ENCODE results near the gene ATL1.

Gene ATL1

DNA sequence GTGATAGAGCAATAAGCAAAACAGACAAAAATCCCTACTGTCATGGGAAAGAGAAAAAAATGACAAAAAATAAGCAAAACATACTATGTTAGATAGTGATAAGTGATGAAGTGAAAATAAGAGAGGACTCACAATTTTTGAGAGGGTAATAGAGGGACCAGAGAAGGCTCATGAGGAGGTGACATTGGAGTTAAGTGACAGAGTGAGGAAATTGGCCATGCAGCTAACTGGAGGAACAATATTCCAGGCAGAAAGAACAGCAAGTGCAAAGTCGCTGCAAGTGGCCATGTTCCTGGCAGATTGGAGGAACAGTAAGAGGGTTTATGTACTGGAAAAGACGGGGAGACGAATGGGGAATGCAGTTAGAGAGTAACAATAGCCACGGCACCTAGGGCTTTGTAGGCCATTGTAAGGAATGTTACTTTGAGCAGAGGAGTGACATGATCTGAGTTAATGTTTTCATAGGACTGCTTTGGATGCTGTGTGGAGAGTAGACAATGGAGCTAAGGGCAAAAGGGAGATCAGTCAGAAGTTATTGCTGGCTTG is 109.6 kb downstream of the ATL1 start:
- no peaks in the 10 kb centered on the region for H3K27me3 ChIP-seq (ENCODE audit: insufficient read depth, low read depth)
- H2AFZ ChIP-seq (ENCODE audit: low read depth) = no peak overlapping the region

DNA sequence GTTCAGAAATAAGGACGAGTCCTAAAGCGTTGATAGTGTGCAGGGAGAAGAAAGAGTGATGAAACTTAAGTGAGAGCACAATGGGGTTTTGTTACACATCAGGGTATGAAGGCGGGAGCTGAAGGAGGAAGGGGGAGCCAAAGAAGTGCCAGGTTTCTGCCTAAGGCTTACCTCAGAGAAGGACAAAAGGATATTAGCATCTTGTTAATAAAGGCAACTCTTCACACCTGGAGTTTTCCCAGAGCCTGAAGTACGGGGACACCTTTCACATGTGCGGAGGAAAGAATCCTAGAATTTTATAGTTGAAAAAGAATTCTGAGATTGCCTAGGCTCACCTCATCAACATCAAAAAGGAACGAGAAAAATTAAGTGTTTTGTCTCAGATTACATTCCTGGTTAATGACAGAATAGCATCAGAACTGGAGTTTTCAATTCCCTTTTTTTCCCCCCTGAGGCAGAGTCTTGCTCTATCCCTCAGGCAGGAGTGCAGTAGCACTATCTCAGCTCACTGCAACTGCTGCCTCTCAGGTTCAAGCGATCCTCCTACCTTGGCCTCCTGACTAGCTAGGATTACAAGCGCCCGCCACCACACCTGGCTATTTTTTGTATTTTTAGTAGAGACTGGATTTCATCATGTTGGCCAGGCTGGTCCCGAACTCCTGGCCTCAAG is 110.4 kb downstream of the ATL1 start:
- Histone ChIP-seq H3K4me3 (IDR thresholded peaks at IDR 0.05; ENCODE audit: insufficient read depth, low read depth, low read length) (no peak overlapping the region), H3K4me2 (no peak overlapping the region), H3K36me3 (ENCODE audit: insufficient read depth) (no peaks in the 10 kb centered on the region), H4K20me1 (ENCODE audit: insufficient read depth) (no peaks in the 10 kb centered on the region), H3K4me1 (ENCODE audit: low read depth, poor library complexity, severe bottlenecking) (peaks cover 12% of the 10 kb centered on the region), H2AFZ (ENCODE audit: low read depth) (no peak overlapping the region), H3K79me2 (ENCODE audit: insufficient read depth, low read depth) (peaks cover 20% of the 10 kb centered on the region; the same call in 1 of the 2 replicates), H3K27me3 (ENCODE audit: insufficient read depth, low read depth) (no peaks in the 10 kb centered on the region), H3K9ac (no peak overlapping the region), H3K27ac (no peak overlapping the region)
- TF ChIP-seq, protein P1, sequence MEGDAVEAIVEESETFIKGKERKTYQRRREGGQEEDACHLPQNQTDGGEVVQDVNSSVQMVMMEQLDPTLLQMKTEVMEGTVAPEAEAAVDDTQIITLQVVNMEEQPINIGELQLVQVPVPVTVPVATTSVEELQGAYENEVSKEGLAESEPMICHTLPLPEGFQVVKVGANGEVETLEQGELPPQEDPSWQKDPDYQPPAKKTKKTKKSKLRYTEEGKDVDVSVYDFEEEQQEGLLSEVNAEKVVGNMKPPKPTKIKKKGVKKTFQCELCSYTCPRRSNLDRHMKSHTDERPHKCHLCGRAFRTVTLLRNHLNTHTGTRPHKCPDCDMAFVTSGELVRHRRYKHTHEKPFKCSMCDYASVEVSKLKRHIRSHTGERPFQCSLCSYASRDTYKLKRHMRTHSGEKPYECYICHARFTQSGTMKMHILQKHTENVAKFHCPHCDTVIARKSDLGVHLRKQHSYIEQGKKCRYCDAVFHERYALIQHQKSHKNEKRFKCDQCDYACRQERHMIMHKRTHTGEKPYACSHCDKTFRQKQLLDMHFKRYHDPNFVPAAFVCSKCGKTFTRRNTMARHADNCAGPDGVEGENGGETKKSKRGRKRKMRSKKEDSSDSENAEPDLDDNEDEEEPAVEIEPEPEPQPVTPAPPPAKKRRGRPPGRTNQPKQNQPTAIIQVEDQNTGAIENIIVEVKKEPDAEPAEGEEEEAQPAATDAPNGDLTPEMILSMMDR (conservative IDR thresholded peaks at IDR 0.05; ENCODE audit: low read depth, low read length) = no peak

More for the DNA sequence above, 109.6 kb downstream of the ATL1 start:
- Histone ChIP-seq H3K4me2 (no peak overlapping the region), H3K79me2 (ENCODE audit: insufficient read depth, low read depth) (peaks cover 21% of the 10 kb centered on the region; the same call in 1 of the 2 replicates), H3K27ac (no peak overlapping the region), H3K9ac (no peak overlapping the region), H3K4me3 (IDR thresholded peaks at IDR 0.05; ENCODE audit: insufficient read depth, low read depth, low read length) (no peak overlapping the region), H4K20me1 (ENCODE audit: insufficient read depth) (no peaks in the 10 kb centered on the region), H3K4me1 (ENCODE audit: low read depth, poor library complexity, severe bottlenecking) (peaks cover 12% of the 10 kb centered on the region), H3K36me3 (ENCODE audit: insufficient read depth) (no peaks in the 10 kb centered on the region)
- TF ChIP-seq, protein P1 (conservative IDR thresholded peaks at IDR 0.05; ENCODE audit: low read depth, low read length) = no peak

DNA sequence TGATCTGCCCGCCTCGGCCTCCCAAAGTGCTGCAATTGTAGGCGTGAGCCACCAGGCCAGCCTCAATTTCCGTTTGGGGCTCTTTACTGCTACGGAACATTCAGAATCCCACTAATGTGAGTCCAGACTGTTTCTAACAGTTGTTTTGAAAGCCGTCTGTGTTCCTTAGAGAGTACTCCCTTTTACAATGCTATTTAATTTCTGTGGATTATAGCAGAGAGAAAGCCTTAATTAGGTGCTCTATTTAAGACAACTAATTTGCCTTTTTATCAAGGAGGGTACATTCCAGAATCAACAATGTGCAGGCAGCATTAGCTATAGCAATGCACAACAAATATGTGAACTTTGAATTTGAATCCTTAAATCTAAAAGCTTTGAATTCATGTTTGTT is 110.9 kb downstream of the ATL1 start:
- Histone ChIP-seq H3K27me3 (ENCODE audit: insufficient read depth, low read depth) (no peaks in the 10 kb centered on the region), H4K20me1 (ENCODE audit: insufficient read depth) (no peaks in the 10 kb centered on the region), H3K79me2 (ENCODE audit: insufficient read depth, low read depth) (peaks cover 15% of the 10 kb centered on the region; the same call in 1 of the 2 replicates), H3K27ac (no peak overlapping the region), H3K36me3 (ENCODE audit: insufficient read depth) (no peaks in the 10 kb centered on the region), H3K4me2 (no peak overlapping the region), H3K4me3 (IDR thresholded peaks at IDR 0.05; ENCODE audit: insufficient read depth, low read depth, low read length) (no peak overlapping the region), H3K9ac (no peak overlapping the region), H2AFZ (ENCODE audit: low read depth) (no peak overlapping the region), H3K4me1 (ENCODE audit: low read depth, poor library complexity, severe bottlenecking) (peaks cover 7% of the 10 kb centered on the region)
- TF ChIP-seq, protein P1 (conservative IDR thresholded peaks at IDR 0.05; ENCODE audit: low read depth, low read length) = no peak

DNA sequence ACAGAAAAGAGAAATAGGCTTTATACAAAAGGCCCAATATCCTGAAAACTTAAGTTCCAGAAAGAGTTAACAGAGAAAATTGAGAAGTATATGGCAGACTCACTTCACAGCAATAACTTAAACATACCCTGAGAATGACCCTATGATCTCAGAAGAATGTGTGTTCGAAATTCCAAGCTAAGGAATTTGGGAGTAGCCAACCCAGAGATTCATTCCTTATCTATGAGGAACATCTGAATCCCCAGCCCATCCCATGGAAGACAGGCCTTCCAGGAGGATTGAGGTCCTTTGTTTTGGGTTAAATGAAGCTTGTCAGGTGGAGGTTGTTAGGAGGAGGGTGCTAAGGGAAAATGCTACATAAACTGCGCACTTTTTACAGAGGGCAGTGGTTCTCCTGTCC is 115.7 kb downstream of the ATL1 start:
- no peak overlapping the region for H2AFZ ChIP-seq (ENCODE audit: low read depth)
- TF ChIP-seq, protein P1 (conservative IDR thresholded peaks at IDR 0.05; ENCODE audit: low read depth, low read length) = no peak
- H3K27me3 ChIP-seq (ENCODE audit: insufficient read depth, low read depth) = no peaks in the 10 kb centered on the region
- no peaks in the 10 kb centered on the region for H3K36me3 ChIP-seq (ENCODE audit: insufficient read depth)
- H3K9ac ChIP-seq = no peak overlapping the region
- H3K79me2 ChIP-seq (ENCODE audit: insufficient read depth, low read depth) = no peaks in the 10 kb centered on the region
- H3K27ac ChIP-seq = no peak overlapping the region
- no peaks in the 10 kb centered on the region for H4K20me1 ChIP-seq (ENCODE audit: insufficient read depth)
- H3K4me1 ChIP-seq (ENCODE audit: low read depth, poor library complexity, severe bottlenecking) = peaks cover 14% of the 10 kb centered on the region
- no peak overlapping the region for H3K4me2 ChIP-seq
- H3K4me3 ChIP-seq (IDR thresholded peaks at IDR 0.05; ENCODE audit: insufficient read depth, low read depth, low read length) = no peak overlapping the region
